PC-3 (cell line): ENCODE measurements around the gene EVA1B. TPM values are rescaled to one million over a fixed set of nuclear protein-coding genes. Genes with fewer than 3 reads are reported as not detected.

Experiments used
- ATAC-seq: fragments of 200-7000 bp; cut with Tn5 transposase; 2 replicates; pipeline ENCODE4 v1.9.1; 2020; ENCODE audit warnings: mild to moderate bottlenecking, moderate library complexity
- BruUV-seq: library from RNA; stranded (reverse); fragments of 400-500 nt; replicated peaks from 2 replicates; lab custom pipeline; 2021; lab: Mats Ljungman, UMichigan
- CTCF ChIA-PET: fragments of 300-600 bp; sonication (Branson Sonifier 250); formaldehyde crosslinking; loops from one replicate; lab custom pipeline; 2022; ENCODE audit warnings: antibody characterized with exemption; lab: Charles Lee
- POLR2A ChIA-PET: fragments of 300-600 bp; sonication (Branson Sonifier 250); formaldehyde crosslinking; loops from one replicate; lab custom pipeline; 2022; ENCODE audit warnings: antibody characterized with exemption; ENCODE audit not compliant: unreplicated experiment; lab: Charles Lee
- DNase-seq: peaks from one replicate; pipeline ENCODE4 v3.0.0-alpha.2; 2015
- H2AFZ ChIP-seq: fragments of 300-600 bp; sonication (generic); 2 replicates; pipeline ENCODE4 v1.6.0; 2016; ENCODE audit warnings: antibody characterized with exemption, low read length
- H3F3A ChIP-seq: fragments of 300-600 bp; sonication (generic); one replicate; pipeline ENCODE4 v1.6.0; 2017; ENCODE audit warnings: antibody characterized with exemption, low read length, control low read depth, mild to moderate bottlenecking; ENCODE audit not compliant: unreplicated experiment
- H3K27ac ChIP-seq: fragments of 300-600 bp; sonication (generic); 2 replicates; pipeline ENCODE4 v1.5.1; 2016; ENCODE audit warnings: mild to moderate bottlenecking, low read length
- H3K27me3 ChIP-seq: fragments of 300-600 bp; sonication (generic); 2 replicates; pipeline ENCODE4 v1.6.1; 2016; ENCODE audit warnings: low read length, mixed read lengths
- H3K36me3 ChIP-seq: fragments of 300-600 bp; sonication (generic); 2 replicates; pipeline ENCODE4 v1.6.1; 2016; ENCODE audit warnings: low read depth, mixed run types, low read length, mixed read lengths
- H3K4me1 ChIP-seq: fragments of 300-600 bp; sonication (generic); 2 replicates; pipeline ENCODE4 v1.5.1; 2016; ENCODE audit warnings: low read length; ENCODE audit not compliant: insufficient read depth
- H3K4me2 ChIP-seq: fragments of 300-600 bp; sonication (generic); 2 replicates; pipeline ENCODE4 v1.6.0; 2016; ENCODE audit warnings: low read length
- H3K4me3 ChIP-seq: fragments of 300-600 bp; sonication (generic); 2 replicates; pipeline ENCODE4 v1.5.1; 2016; ENCODE audit warnings: mild to moderate bottlenecking, low read length, mixed read lengths
- H3K79me2 ChIP-seq: fragments of 300-600 bp; sonication (generic); 2 replicates; pipeline ENCODE4 v1.6.1; 2017; ENCODE audit warnings: low read length, mixed read lengths
- H3K9ac ChIP-seq: fragments of 300-600 bp; sonication (generic); 2 replicates; pipeline ENCODE4 v1.6.0; 2016; ENCODE audit warnings: mild to moderate bottlenecking, low read length
- H3K9me2 ChIP-seq: fragments of 300-600 bp; sonication (generic); replicated peaks from 2 replicates; pipeline ENCODE4 v1.6.1; 2016; ENCODE audit warnings: mixed run types, low read length, mixed read lengths
- H3K9me3 ChIP-seq: fragments of 300-600 bp; sonication (generic); 2 replicates; pipeline ENCODE4 v1.6.1; 2016; ENCODE audit warnings: low read length, mixed read lengths
- H4K20me1 ChIP-seq: fragments of 300-600 bp; sonication (generic); 2 replicates; pipeline ENCODE4 v1.6.1; 2016; ENCODE audit warnings: low read length, mixed read lengths
- CTCF ChIP-seq: fragments of 300-600 bp; sonication (generic); conservative IDR thresholded peaks from 2 replicates; pipeline ENCODE4 v1.5.1; 2017; ENCODE audit warnings: antibody characterized with exemption, low read depth, mild to moderate bottlenecking, low read length
- EZH2 ChIP-seq: fragments of 300-600 bp; sonication (generic); IDR thresholded peaks from one replicate; pipeline ENCODE4 v1.6.1; 2017; ENCODE audit warnings: antibody characterized with exemption, mild to moderate bottlenecking, low read length; ENCODE audit not compliant: unreplicated experiment
- EZH2phosphoT487 ChIP-seq: fragments of 300-600 bp; sonication (generic); IDR thresholded peaks from 2 replicates; pipeline ENCODE4 v1.6.1; 2018; ENCODE audit warnings: mild to moderate bottlenecking, antibody characterized with exemption, low read length, borderline replicate concordance
- intact Hi-C: fragments of 100-400 bp; cut with micrococcal nuclease; formaldehyde crosslinking; loops from 2 replicates; pipeline ENCODE4 v1.9.0; 2023
- total RNA-seq: library from RNA; depleted of rRNA; stranded (reverse); fragments of >200 nt; gene quantifications from 2 replicates; pipeline ENCODE4 v1.2.3, GENCODE V29; 2014

Gene EVA1B
- total RNA-seq, 1 experiment from 2014 or later = 89.1 TPM

- intact Hi-C loops = no loop called here
- Histone ChIP-seq H3K4me1 (peaks cover 16% of the 10 kb centered on the region), H3K9ac (no peak overlapping the region), H3K9me2 (no peaks in the 10 kb centered on the region), H4K20me1 (0 out of 2 replicates have a peak, but pooled peaks cover 2% of the 10 kb centered on the region), H3K79me2 (no peaks in the 10 kb centered on the region), H3K27ac (no peak overlapping the region), H3K9me3 (no peaks in the 10 kb centered on the region), H2AFZ (no peak overlapping the region), H3K36me3 (peaks cover 54% of the 10 kb centered on the region), H3F3A (peaks cover 3% of the 10 kb centered on the region), H3K4me3 (no peak overlapping the region), H3K27me3 (no peaks in the 10 kb centered on the region), H3K4me2 (no peak overlapping the region)
- ATAC-seq = no peak
- no peak for DNase-seq
- TF ChIP-seq CTCF (no peak), EZH2 (no peak), EZH2phosphoT487 (no peak)
- POLR2A ChIA-PET = no interaction called here
- CTCF ChIA-PET = no interaction called here
- BruUV-seq = no TSS peak
These were observed 28.1 kb downstream of the EVA1B start for GRCh38 chr1:36295390-36295789.

- TF ChIP-seq EZH2phosphoT487 (no peak), CTCF (no peak), EZH2 (no peak)
- Histone ChIP-seq H3F3A (no peaks in the 10 kb centered on the region), H3K4me1 (no peaks in the 10 kb centered on the region), H3K9me3 (no peaks in the 10 kb centered on the region), H2AFZ (no peak overlapping the region), H3K27ac (no peak overlapping the region), H3K9me2 (no peaks in the 10 kb centered on the region), H3K4me3 (no peak overlapping the region), H3K9ac (no peak overlapping the region), H4K20me1 (no peaks in the 10 kb centered on the region), H3K4me2 (no peak overlapping the region), H3K36me3 (peaks cover 77% of the 10 kb centered on the region), H3K27me3 (no peaks in the 10 kb centered on the region), H3K79me2 (peaks cover 15% of the 10 kb centered on the region; the same call in 1 of the 2 replicates)
- ChIA-PET POLR2A (no interaction called here), CTCF (no interaction called here)
- intact Hi-C loops = loop anchor here (5.0 kb wide), 1 partner anchor 190 kb away; no protein-coding TSS in a partner anchor
- DNase-seq (no peak), ATAC-seq (no peak)
- BruUV-seq = no TSS peak
These were observed 35.9 kb downstream of the EVA1B start for GRCh38 chr1:36287595-36287994.

DNA sequence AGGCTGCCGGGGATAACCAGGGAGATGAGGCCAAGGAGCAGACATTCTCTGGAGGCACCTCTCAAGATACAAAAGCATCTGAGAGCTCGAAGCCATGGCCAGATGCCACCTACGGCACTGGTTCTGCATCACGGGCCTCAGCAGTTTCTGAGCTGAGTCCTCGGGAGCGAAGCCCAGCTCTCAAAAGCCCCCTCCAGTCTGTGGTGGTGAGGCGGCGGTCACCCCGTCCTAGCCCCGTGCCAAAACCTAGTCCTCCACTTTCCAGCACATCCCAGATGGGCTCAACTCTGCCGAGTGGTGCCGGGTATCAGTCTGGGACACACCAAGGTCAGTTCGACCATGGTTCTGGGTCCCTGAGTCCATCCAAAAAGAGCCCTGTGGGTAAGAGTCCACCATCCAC lies 36.6 kb downstream of the EVA1B start:
- H2AFZ ChIP-seq = no peak overlapping the region
- peaks cover 15% of the 10 kb centered on the region; the same call in 1 of the 2 replicates for H3K79me2 ChIP-seq
- H4K20me1 ChIP-seq = no peaks in the 10 kb centered on the region
- intact Hi-C loops = loop anchor here (5.0 kb wide), 1 partner anchor 190 kb away; no protein-coding TSS in a partner anchor
- no peak overlapping the region for H3K27ac ChIP-seq
- H3K4me2 ChIP-seq = no peak overlapping the region
- BruUV-seq = TSS peak; percentile 38
- no peak overlapping the region for H3K9ac ChIP-seq
- peaks cover 76% of the 10 kb centered on the region for H3K36me3 ChIP-seq
- H3F3A ChIP-seq = no peaks in the 10 kb centered on the region
- CTCF ChIA-PET = no interaction called here
- POLR2A ChIA-PET = no interaction called here
- H3K9me3 ChIP-seq = no peaks in the 10 kb centered on the region
- H3K4me1 ChIP-seq = no peaks in the 10 kb centered on the region
- DNase-seq = no peak
- TF ChIP-seq EZH2 (no peak), EZH2phosphoT487 (no peak), CTCF (no peak)
- no peak for ATAC-seq
- H3K27me3 ChIP-seq = no peaks in the 10 kb centered on the region
- no peaks in the 10 kb centered on the region for H3K9me2 ChIP-seq
- no peak overlapping the region for H3K4me3 ChIP-seq
